Gastroesophageal sphincter (tissue), 4 donors: Measurements from ENCODE around the gene RAPGEF5. TPM values are rescaled to one million over a fixed set of nuclear protein-coding genes. Genes with fewer than 3 reads are reported as not detected.
A peak's percentile ranks its signal among the peaks of the same experiment; 100 is the strongest.

Source experiments
- ATAC-seq: fragments of 150-250 bp; one replicate; pipeline ENCODE4 v1.9.1; 2016; ENCODE audit warnings: mild to moderate bottlenecking, moderate library complexity
- H3K27ac ChIP-seq, 4 donors: fragments of 200-600 bp; sonication (generic) in 3 of 4; 1 replicate in 3 of 4; 2 replicates in 1 of 4; pipeline ENCODE4 v1.5.1; 2016 to 2019
- H3K27me3 ChIP-seq: fragments of 200-600 bp; sonication (generic); one replicate; pipeline ENCODE4 v1.5.1; 2019
- H3K36me3 ChIP-seq, 2 donors: fragments of 200-600 bp; sonication (generic); one replicate each; pipeline ENCODE4 v1.5.1; 2019; ENCODE audit warnings: control low read depth in 1 of 2
- H3K4me1 ChIP-seq, 3 donors: fragments of 200-600 bp; sonication (generic); 1 replicate in 2 of 3; 2 replicates in 1 of 3; pipeline ENCODE4 v1.5.1; 2016 to 2019; ENCODE audit warnings: control low read depth in 2 of 3
- H3K4me3 ChIP-seq, 2 donors: fragments of 200-600 bp; sonication (generic); one replicate each; pipeline ENCODE4 v1.5.1; 2019; ENCODE audit warnings: mild to moderate bottlenecking in 1 of 2, moderate library complexity in 1 of 2
- H3K9me3 ChIP-seq, 3 donors: fragments of 200-600 bp; sonication (generic); one replicate each; pipeline ENCODE4 v1.5.1; 2017 to 2019; ENCODE audit warnings: control low read depth in 2 of 3
- EP300 ChIP-seq: sonication (generic); formaldehyde crosslinking; IDR thresholded peaks from one replicate; pipeline ENCODE4 v1.6.1; 2017; ENCODE audit warnings: antibody characterized with exemption, mild to moderate bottlenecking
- POLR2A ChIP-seq, 2 donors: fragments of 450-650 bp; IDR thresholded peaks; one replicate each; pipeline ENCODE4 v1.6.1; 2017; ENCODE audit warnings: antibody characterized with exemption in 2 of 2, mild to moderate bottlenecking in 2 of 2, moderate library complexity in 1 of 2
- POLR2AphosphoS5 ChIP-seq: sonication (generic); formaldehyde crosslinking; IDR thresholded peaks from one replicate; pipeline ENCODE4 v1.6.1; 2017; ENCODE audit warnings: antibody characterized with exemption
- WGBS, 2 donors: methylation state at CpG; one replicate each; pipeline ENCODE4 v1.1.5; 2018; ENCODE audit warnings: low coverage in 1 of 2; 5-methylcytosine and 5-hydroxymethylcytosine counted together
- total RNA-seq, 4 donors: library from RNA; depleted of rRNA; stranded (reverse); fragments of >200 nt; gene quantifications; one replicate each; pipeline ENCODE4 v1.1.0, GENCODE V29; 2016
- TF ChIP-seq, protein P1 (sequence below), 4 experiments: fragments of 200-600 bp in 2 of 4; fragments of 450-650 bp in 2 of 4; sonication (generic) in 1 of 4; IDR thresholded peaks; one replicate each; pipeline ENCODE4 v1.5.1; 2017 to 2019; ENCODE audit warnings: antibody characterized with exemption in 4 of 4, mild to moderate bottlenecking in 2 of 4, moderate library complexity in 2 of 4

Gene RAPGEF5
- total RNA-seq, 4 donors from 2014 or later = 21.5 to 29.8 (median 26.6) TPM

GRCh38 chr7:22156205-22156604, 200.7 kb downstream of the RAPGEF5 start:
- no peaks in the 10 kb centered on the region for H3K9me3 ChIP-seq
- ATAC-seq = no peak
- WGBS, 2 donors = 66 to 100% methylated on average over 2 to 4 of the region's 4 CpGs
- H3K27me3 ChIP-seq = no peaks in the 10 kb centered on the region
- no peaks in the 10 kb centered on the region for H3K36me3 ChIP-seq
- H3K4me1 ChIP-seq = no peaks in the 10 kb centered on the region
- H3K27ac ChIP-seq = no peak overlapping the region
- no peak overlapping the region for H3K4me3 ChIP-seq
- TF ChIP-seq POLR2AphosphoS5 = no peak
- TF ChIP-seq, protein P1, sequence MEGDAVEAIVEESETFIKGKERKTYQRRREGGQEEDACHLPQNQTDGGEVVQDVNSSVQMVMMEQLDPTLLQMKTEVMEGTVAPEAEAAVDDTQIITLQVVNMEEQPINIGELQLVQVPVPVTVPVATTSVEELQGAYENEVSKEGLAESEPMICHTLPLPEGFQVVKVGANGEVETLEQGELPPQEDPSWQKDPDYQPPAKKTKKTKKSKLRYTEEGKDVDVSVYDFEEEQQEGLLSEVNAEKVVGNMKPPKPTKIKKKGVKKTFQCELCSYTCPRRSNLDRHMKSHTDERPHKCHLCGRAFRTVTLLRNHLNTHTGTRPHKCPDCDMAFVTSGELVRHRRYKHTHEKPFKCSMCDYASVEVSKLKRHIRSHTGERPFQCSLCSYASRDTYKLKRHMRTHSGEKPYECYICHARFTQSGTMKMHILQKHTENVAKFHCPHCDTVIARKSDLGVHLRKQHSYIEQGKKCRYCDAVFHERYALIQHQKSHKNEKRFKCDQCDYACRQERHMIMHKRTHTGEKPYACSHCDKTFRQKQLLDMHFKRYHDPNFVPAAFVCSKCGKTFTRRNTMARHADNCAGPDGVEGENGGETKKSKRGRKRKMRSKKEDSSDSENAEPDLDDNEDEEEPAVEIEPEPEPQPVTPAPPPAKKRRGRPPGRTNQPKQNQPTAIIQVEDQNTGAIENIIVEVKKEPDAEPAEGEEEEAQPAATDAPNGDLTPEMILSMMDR (IDR thresholded peaks at IDR 0.05) = no peak
- TF ChIP-seq POLR2A (IDR thresholded peaks at IDR 0.05) = no peak
- TF ChIP-seq EP300 = no peak

GRCh38 chr7:22154143-22154529, 202.8 kb downstream of the RAPGEF5 start:
- Histone ChIP-seq H3K36me3 (no peaks in the 10 kb centered on the region), H3K4me3 (no peak overlapping the region), H3K27ac (no peak overlapping the region), H3K4me1 (no peaks in the 10 kb centered on the region), H3K27me3 (no peaks in the 10 kb centered on the region), H3K9me3 (no peaks in the 10 kb centered on the region)
- TF ChIP-seq POLR2A (IDR thresholded peaks at IDR 0.05) (no peak), POLR2AphosphoS5 (no peak), EP300 (no peak)
- TF ChIP-seq, protein P1 (IDR thresholded peaks at IDR 0.05) = no peak
- no peak for ATAC-seq
- 52 to 60% methylated on average over 1 to 2 of the region's 2 CpGs for WGBS, 2 donors

- H3K27ac ChIP-seq = peak overlapping the region in 1 of 4 donors; percentile 26
- ATAC-seq = no peak
- H3K27me3 ChIP-seq = no peaks in the 10 kb centered on the region
- 76 to 78% methylated on average over 6 to 8 of the region's 8 CpGs for WGBS, 2 donors
- H3K9me3 ChIP-seq = no peaks in the 10 kb centered on the region
- H3K36me3 ChIP-seq = no peaks in the 10 kb centered on the region
- H3K4me3 ChIP-seq = no peak overlapping the region
- no peaks in the 10 kb centered on the region for H3K4me1 ChIP-seq
- no peak for TF ChIP-seq POLR2A (IDR thresholded peaks at IDR 0.05)
- TF ChIP-seq, protein P1 (IDR thresholded peaks at IDR 0.05) = no peak
- no peak for TF ChIP-seq EP300
- no peak for TF ChIP-seq POLR2AphosphoS5
These were observed 203.4 kb downstream of the RAPGEF5 start for GRCh38 chr7:22153432-22154142.

DNA sequence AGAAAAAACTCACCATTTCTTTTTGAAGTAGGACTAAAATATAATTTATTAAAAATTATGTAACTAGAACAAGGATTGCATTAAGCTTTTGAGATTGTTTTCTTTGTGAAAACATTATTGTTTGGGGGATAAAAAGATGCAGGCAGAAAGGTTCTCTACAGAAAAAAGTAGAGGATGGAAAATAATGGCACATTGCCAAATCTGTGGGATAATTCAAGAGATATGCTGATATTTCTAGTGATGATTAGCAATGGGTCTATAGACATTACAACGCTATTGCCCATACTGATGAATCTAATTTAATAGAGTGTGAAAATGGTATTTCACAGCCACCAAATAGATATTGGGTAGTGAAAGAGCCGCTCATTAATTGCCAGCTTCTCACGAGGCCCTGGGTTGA, 204.3 kb downstream of the RAPGEF5 start:
- TF ChIP-seq POLR2A (IDR thresholded peaks at IDR 0.05) = no peak
- TF ChIP-seq POLR2AphosphoS5 = no peak
- TF ChIP-seq, protein P1 (IDR thresholded peaks at IDR 0.05) = no peak
- TF ChIP-seq EP300 = no peak
- H3K27ac ChIP-seq = no peak overlapping the region
- ATAC-seq = no peak
- H3K4me3 ChIP-seq = no peak overlapping the region
- H3K9me3 ChIP-seq = no peaks in the 10 kb centered on the region
- H3K27me3 ChIP-seq = no peaks in the 10 kb centered on the region
- WGBS, 2 donors = 100% methylated on average over 1 to 3 of the region's 3 CpGs
- no peaks in the 10 kb centered on the region for H3K4me1 ChIP-seq
- H3K36me3 ChIP-seq = peaks cover 0 to 5% of the 10 kb centered on the region in 2 donors

- no peak overlapping the region for H3K4me3 ChIP-seq
- ATAC-seq = no peak
- 90 to 93% methylated on average over 2 of the region's 2 CpGs for WGBS, 2 donors
- H3K27me3 ChIP-seq = no peaks in the 10 kb centered on the region
- peaks cover 0 to 4% (median 0%) of the 10 kb centered on the region in 3 donors for H3K4me1 ChIP-seq
- no peak overlapping the region for H3K27ac ChIP-seq
- H3K9me3 ChIP-seq = no peaks in the 10 kb centered on the region
- TF ChIP-seq POLR2AphosphoS5 (no peak), EP300 (no peak), POLR2A (IDR thresholded peaks at IDR 0.05) (no peak)
- TF ChIP-seq, protein P1 (IDR thresholded peaks at IDR 0.05) = no peak
- peaks cover 0 to 5% of the 10 kb centered on the region in 2 donors for H3K36me3 ChIP-seq
These were observed 205.1 kb downstream of the RAPGEF5 start for GRCh38 chr7:22151901-22152300.
